Hepatocyte (in vitro differentiated cells): ENCODE measurements around the gene USP36. TPM values are rescaled to one million over a fixed set of nuclear protein-coding genes. Genes with fewer than 3 reads are reported as not detected.

Experiments used
- DNase-seq: peaks from one replicate; pipeline ENCODE4 v3.0.0-alpha.2; 2016; ENCODE audit warnings: low spot score
- H2AFZ ChIP-seq: fragments of 200-600 bp; sonication (generic); 2 replicates; pipeline ENCODE4 v1.6.0; 2016; ENCODE audit warnings: antibody characterized with exemption, mild to moderate bottlenecking
- H3K27ac ChIP-seq: fragments of 200-600 bp; sonication (generic); 2 replicates; pipeline ENCODE4 v1.5.1; 2016; ENCODE audit warnings: mild to moderate bottlenecking
- H3K27me3 ChIP-seq: fragments of 200-600 bp; sonication (generic); 2 replicates; pipeline ENCODE4 v1.6.1; 2016
- H3K36me3 ChIP-seq: fragments of 200-600 bp; sonication (generic); replicated peaks from 2 replicates; pipeline ENCODE4 v1.5.1; 2016; ENCODE audit warnings: low read depth; ENCODE audit not compliant: insufficient read depth
- H3K4me1 ChIP-seq: fragments of 200-600 bp; sonication (generic); 2 replicates; pipeline ENCODE4 v1.5.1; 2016; ENCODE audit warnings: mild to moderate bottlenecking, moderate library complexity; ENCODE audit not compliant: insufficient read depth
- H3K4me2 ChIP-seq: fragments of 200-600 bp; sonication (generic); 2 replicates; pipeline ENCODE4 v1.6.0; 2016
- H3K4me3 ChIP-seq: fragments of 200-600 bp; sonication (generic); 2 replicates; pipeline ENCODE4 v1.5.1; 2016; ENCODE audit warnings: mild to moderate bottlenecking
- H3K79me2 ChIP-seq: fragments of 200-600 bp; sonication (generic); 2 replicates; pipeline ENCODE4 v1.6.0; 2017; ENCODE audit warnings: mild to moderate bottlenecking
- H3K9me2 ChIP-seq: fragments of 200-600 bp; sonication (generic); replicated peaks from 2 replicates; pipeline ENCODE4 v1.6.0; 2017; ENCODE audit warnings: mild to moderate bottlenecking; ENCODE audit not compliant: insufficient read depth
- H3K9me3 ChIP-seq: fragments of 200-600 bp; sonication (generic); 2 replicates; pipeline ENCODE4 v1.5.1; 2016; ENCODE audit warnings: low read depth, mild to moderate bottlenecking
- H4K20me1 ChIP-seq: fragments of 200-600 bp; sonication (generic); 2 replicates; pipeline ENCODE4 v1.6.0; 2016; ENCODE audit warnings: mild to moderate bottlenecking; ENCODE audit not compliant: insufficient read depth, poor library complexity, severe bottlenecking
- CTCF ChIP-seq: fragments of 200-600 bp; sonication (generic); IDR thresholded peaks from 2 replicates; pipeline ENCODE4 v1.5.1; 2016; ENCODE audit warnings: antibody characterized with exemption, mild to moderate bottlenecking; ENCODE audit not compliant: poor library complexity
- EZH2 ChIP-seq: fragments of 200-600 bp; sonication (generic); IDR thresholded peaks from 2 replicates; pipeline ENCODE4 v1.6.1; 2016; ENCODE audit warnings: antibody characterized with exemption, mild to moderate bottlenecking, borderline replicate concordance
- EZH2phosphoT487 ChIP-seq: fragments of 200-600 bp; sonication (generic); IDR thresholded peaks from one replicate; pipeline ENCODE4 v1.6.1; 2018; ENCODE audit warnings: antibody characterized with exemption, mild to moderate bottlenecking, low read depth, moderate library complexity; ENCODE audit not compliant: unreplicated experiment, severe bottlenecking
- WGBS: methylation state at CpG from one replicate; pipeline ENCODE4 v1.1.6; 2016; ENCODE audit warnings: low lambda C conversion rate; ENCODE audit errors: missing lambda C conversion rate; 5-methylcytosine and 5-hydroxymethylcytosine counted together
- polyA plus RNA-seq: library from polyadenylated mRNA; unstranded; fragments of >200 nt; fragmentation: Nextera tagmentation; extraction: Ambion mirVana; gene quantifications from 2 replicates; pipeline ENCODE4 v1.2.1, GENCODE V29; 2016
- total RNA-seq: library from RNA; depleted of rRNA; stranded (reverse); fragments of >200 nt; gene quantifications from 2 replicates; pipeline ENCODE4 v1.2.3, GENCODE V29; 2014

The USP36 gene
- total and polyA plus RNA-seq, 2 experiments from 2014 or later = 17.7 to 26.2 TPM

GRCh38 chr17:78844301-78845005 lies 3.8 kb upstream of the USP36 start:
- DNase-seq = no peak
- 88% methylated on average over 5 of the region's 9 CpGs for WGBS

GRCh38 chr17:78842881-78843565 lies 2.4 kb upstream of the USP36 start:
- Histone ChIP-seq H4K20me1 (peaks cover 12% of the 10 kb centered on the region), H2AFZ (no peak overlapping the region)
- WGBS = 67% methylated on average over 10 of the region's 10 CpGs

More at GRCh38 chr17:78844301-78845005, 3.8 kb upstream of the USP36 start:
- Histone ChIP-seq H3K9me2 (no peaks in the 10 kb centered on the region), H3K4me1 (peaks cover 7% of the 10 kb centered on the region), H3K27me3 (no peaks in the 10 kb centered on the region), H3K27ac (no peak overlapping the region), H3K79me2 (peaks cover 5% of the 10 kb centered on the region), H3K9me3 (no peaks in the 10 kb centered on the region), H3K36me3 (no peaks in the 10 kb centered on the region), H2AFZ (no peak overlapping the region), H3K4me2 (no peak overlapping the region), H4K20me1 (peaks cover under 1% of the 10 kb centered on the region), H3K4me3 (no peak overlapping the region)
- TF ChIP-seq EZH2phosphoT487 (no peak), EZH2 (no peak), CTCF (no peak)

GRCh38 chr17:78840530-78840779 lies 159 bp downstream of the USP36 start:
- Histone ChIP-seq H3K27ac (peak overlapping the region; percentile 99), H3K79me2 (peaks cover 44% of the 10 kb centered on the region), H3K9me3 (no peaks in the 10 kb centered on the region), H3K36me3 (peaks cover 3% of the 10 kb centered on the region), H4K20me1 (peaks cover 12% of the 10 kb centered on the region), H3K4me2 (peak overlapping the region; percentile 86), H3K4me3 (peak overlapping the region; percentile 82), H3K27me3 (no peaks in the 10 kb centered on the region), H2AFZ (peak overlapping the region; percentile 17), H3K4me1 (peaks cover 13% of the 10 kb centered on the region), H3K9me2 (no peaks in the 10 kb centered on the region)
- no peak for DNase-seq
- 2% methylated on average over 9 of the region's 35 CpGs for WGBS
- TF ChIP-seq CTCF (no peak), EZH2phosphoT487 (no peak), EZH2 (no peak)

More at GRCh38 chr17:78842881-78843565, 2.4 kb upstream of the USP36 start:
- DNase-seq = peak; percentile 34
- peaks cover 20% of the 10 kb centered on the region for H3K79me2 ChIP-seq
- H3K4me2 ChIP-seq = no peak overlapping the region
- H3K9me3 ChIP-seq = no peaks in the 10 kb centered on the region
- H3K27me3 ChIP-seq = no peaks in the 10 kb centered on the region
- H3K9me2 ChIP-seq = no peaks in the 10 kb centered on the region
- TF ChIP-seq EZH2 (no peak), CTCF (peak; percentile 37), EZH2phosphoT487 (no peak)
- H3K4me1 ChIP-seq = peaks cover 13% of the 10 kb centered on the region
- H3K27ac ChIP-seq = no peak overlapping the region
- no peaks in the 10 kb centered on the region for H3K36me3 ChIP-seq
- no peak overlapping the region for H3K4me3 ChIP-seq
